Measurements from ENCODE around the gene TTC28. TPM values are rescaled to one million over a fixed set of nuclear protein-coding genes. Genes with fewer than 3 reads are reported as not detected.
"Not testable (repeated sequence)": the region's sequence is repeated elsewhere in the genome, so short reads cannot be mapped to it uniquely, and the experiment has no call there.

Gene TTC28
- total and polyA plus RNA-seq, 4 donors, result 3.1 to 74.9 (median 26.1) TPM

- H3K4me3 ChIP-seq (ENCODE audit: low read length in 2 of 2), result no peak overlapping the region
- H3K36me3 ChIP-seq (ENCODE audit: control insufficient read depth in 1 of 2, insufficient read depth in 2 of 2, low read length in 1 of 2), result no peaks in the 10 kb centered on the region
- ATAC-seq (ENCODE audit: low FRiP score) (no peak), DNase-seq (no peak)
- H3K27ac ChIP-seq (ENCODE audit: low read depth in 1 of 2, low read length in 2 of 2), result no peak overlapping the region
- intact Hi-C loops (cut with DNase I), result no loop called here
- H3K4me1 ChIP-seq (ENCODE audit: control insufficient read depth in 1 of 2, insufficient read depth in 2 of 2, low read length in 2 of 2), result peaks cover 0 to 2% of the 10 kb centered on the region in 2 donors
- H3K27me3 ChIP-seq (ENCODE audit: control insufficient read depth in 1 of 2, insufficient read depth in 2 of 2, low read length in 1 of 2), result no peaks in the 10 kb centered on the region
- H3K9me3 ChIP-seq (ENCODE audit: control insufficient read depth, low read length), result no peaks in the 10 kb centered on the region
Observed at GRCh38 chr22:28507896-28508295, 171.7 kb downstream of the TTC28 start.

GRCh38 chr22:28506150-28506535 is 173.5 kb downstream of the TTC28 start:
- WGBS, 2 donors, result 78 to 86% methylated on average over 9 of the region's 9 CpGs
- Histone ChIP-seq H3K27me3 (ENCODE audit: control insufficient read depth in 1 of 2, insufficient read depth in 2 of 2, low read length in 1 of 2) (no peaks in the 10 kb centered on the region), H3K4me3 (ENCODE audit: low read length in 2 of 2) (no peak overlapping the region), H3K27ac (ENCODE audit: low read depth in 1 of 2, low read length in 2 of 2) (no peak overlapping the region), H3K9me3 (ENCODE audit: control insufficient read depth, low read length) (no peaks in the 10 kb centered on the region), H3K4me1 (ENCODE audit: control insufficient read depth in 1 of 2, insufficient read depth in 2 of 2, low read length in 2 of 2) (peaks cover 0 to 2% of the 10 kb centered on the region in 2 donors), H3K36me3 (ENCODE audit: control insufficient read depth in 1 of 2, insufficient read depth in 2 of 2, low read length in 1 of 2) (no peaks in the 10 kb centered on the region)
- intact Hi-C loops (cut with DNase I), result no loop called here
- ATAC-seq (ENCODE audit: low FRiP score), result no peak
- no peak for DNase-seq

- peak in 1 of 2 donors; percentile 43 for DNase-seq
- intact Hi-C loops (cut with DNase I), result no loop called here
- H3K36me3 ChIP-seq (ENCODE audit: control insufficient read depth in 1 of 2, insufficient read depth in 2 of 2, low read length in 1 of 2), result no peaks in the 10 kb centered on the region
- 55 to 66% methylated on average over 15 of the region's 15 CpGs for WGBS, 2 donors
- no peaks in the 10 kb centered on the region for H3K9me3 ChIP-seq (ENCODE audit: control insufficient read depth, low read length)
- no peak for ATAC-seq (ENCODE audit: low FRiP score)
- H3K27ac ChIP-seq (ENCODE audit: low read depth in 1 of 2, low read length in 2 of 2), result no peak overlapping the region
- peaks cover 0 to 2% of the 10 kb centered on the region in 2 donors for H3K4me1 ChIP-seq (ENCODE audit: control insufficient read depth in 1 of 2, insufficient read depth in 2 of 2, low read length in 2 of 2)
- H3K4me3 ChIP-seq (ENCODE audit: low read length in 2 of 2), result no peak overlapping the region
- H3K27me3 ChIP-seq (ENCODE audit: control insufficient read depth in 1 of 2, insufficient read depth in 2 of 2, low read length in 1 of 2), result no peaks in the 10 kb centered on the region
Observed at GRCh38 chr22:28505416-28506149, 174.1 kb downstream of the TTC28 start.

GRCh38 chr22:28500006-28500405 is 179.6 kb downstream of the TTC28 start:
- Histone ChIP-seq H3K27me3 (ENCODE audit: control insufficient read depth in 1 of 2, insufficient read depth in 2 of 2, low read length in 1 of 2) (no peaks in the 10 kb centered on the region), H3K27ac (ENCODE audit: low read depth in 1 of 2, low read length in 2 of 2) (no peak overlapping the region), H3K4me3 (ENCODE audit: low read length in 2 of 2) (no peak overlapping the region), H3K36me3 (ENCODE audit: control insufficient read depth in 1 of 2, insufficient read depth in 2 of 2, low read length in 1 of 2) (no peaks in the 10 kb centered on the region), H3K4me1 (ENCODE audit: control insufficient read depth in 1 of 2, insufficient read depth in 2 of 2, low read length in 2 of 2) (peaks cover 0 to 2% of the 10 kb centered on the region in 2 donors), H3K9me3 (ENCODE audit: control insufficient read depth, low read length) (no peaks in the 10 kb centered on the region)
- intact Hi-C loops (cut with DNase I), result no loop called here
- ATAC-seq (ENCODE audit: low FRiP score) (no peak), DNase-seq (no peak)
- 82 to 86% methylated on average over 1 of the region's 1 CpG for WGBS, 2 donors

GRCh38 chr22:28498044-28498443 is 181.6 kb downstream of the TTC28 start:
- H3K4me1 ChIP-seq (ENCODE audit: control insufficient read depth in 1 of 2, insufficient read depth in 2 of 2, low read length in 2 of 2), result no peaks in the 10 kb centered on the region
- H3K36me3 ChIP-seq (ENCODE audit: control insufficient read depth in 1 of 2, insufficient read depth in 2 of 2, low read length in 1 of 2), result no peaks in the 10 kb centered on the region
- intact Hi-C loops (cut with DNase I), result no loop called here
- H3K4me3 ChIP-seq (ENCODE audit: low read length in 2 of 2), result no peak overlapping the region
- DNase-seq, result no peak
- H3K27ac ChIP-seq (ENCODE audit: low read depth in 1 of 2, low read length in 2 of 2), result no peak overlapping the region
- 89 to 92% methylated on average over 4 of the region's 4 CpGs for WGBS, 2 donors
- H3K9me3 ChIP-seq (ENCODE audit: control insufficient read depth, low read length), result no peaks in the 10 kb centered on the region
- no peaks in the 10 kb centered on the region for H3K27me3 ChIP-seq (ENCODE audit: control insufficient read depth in 1 of 2, insufficient read depth in 2 of 2, low read length in 1 of 2)
- no peak for ATAC-seq (ENCODE audit: low FRiP score)

- no peaks in the 10 kb centered on the region for H3K27me3 ChIP-seq (ENCODE audit: control insufficient read depth in 1 of 2, insufficient read depth in 2 of 2, low read length in 1 of 2)
- no peak overlapping the region for H3K4me3 ChIP-seq (ENCODE audit: low read length in 2 of 2)
- DNase-seq, result no peak
- no peaks in the 10 kb centered on the region for H3K4me1 ChIP-seq (ENCODE audit: control insufficient read depth in 1 of 2, insufficient read depth in 2 of 2, low read length in 2 of 2)
- no peak for ATAC-seq (ENCODE audit: low FRiP score)
- H3K36me3 ChIP-seq (ENCODE audit: control insufficient read depth in 1 of 2, insufficient read depth in 2 of 2, low read length in 1 of 2), result no peaks in the 10 kb centered on the region
- H3K9me3 ChIP-seq (ENCODE audit: control insufficient read depth, low read length), result no peaks in the 10 kb centered on the region
- 43 to 56% methylated on average over 2 of the region's 2 CpGs for whole genome bisulfite sequencing, 2 donors
- intact Hi-C loops (cut with DNase I), result no loop called here
- H3K27ac ChIP-seq (ENCODE audit: low read depth in 1 of 2, low read length in 2 of 2), result no peak overlapping the region
Observed at GRCh38 chr22:28497188-28497587, 182.5 kb downstream of the TTC28 start.

GRCh38 chr22:28491289-28491688 is 188.4 kb downstream of the TTC28 start:
- H3K9me3 ChIP-seq (ENCODE audit: control insufficient read depth, low read length); intact Hi-C loops (cut with DNase I); H3K4me3 ChIP-seq (ENCODE audit: low read length in 2 of 2); ATAC-seq (ENCODE audit: low FRiP score); H3K4me1 ChIP-seq (ENCODE audit: control insufficient read depth in 1 of 2, insufficient read depth in 2 of 2, low read length in 2 of 2); DNase-seq; H3K27ac ChIP-seq (ENCODE audit: low read depth in 1 of 2, low read length in 2 of 2); H3K36me3 ChIP-seq (ENCODE audit: control insufficient read depth in 1 of 2, insufficient read depth in 2 of 2, low read length in 1 of 2); H3K27me3 ChIP-seq (ENCODE audit: control insufficient read depth in 1 of 2, insufficient read depth in 2 of 2, low read length in 1 of 2): not testable (repeated sequence)
- 100% methylated on average over 1 of the region's 2 CpGs; no CpG with 5 or more reads in 1 of the 2 donors for WGBS, 2 donors

- no peaks in the 10 kb centered on the region for H3K36me3 ChIP-seq (ENCODE audit: control insufficient read depth in 1 of 2, insufficient read depth in 2 of 2, low read length in 1 of 2)
- H3K27ac ChIP-seq (ENCODE audit: low read depth in 1 of 2, low read length in 2 of 2), result no peak overlapping the region
- no peaks in the 10 kb centered on the region for H3K4me1 ChIP-seq (ENCODE audit: control insufficient read depth in 1 of 2, insufficient read depth in 2 of 2, low read length in 2 of 2)
- H3K9me3 ChIP-seq (ENCODE audit: control insufficient read depth, low read length), result no peaks in the 10 kb centered on the region
- H3K27me3 ChIP-seq (ENCODE audit: control insufficient read depth in 1 of 2, insufficient read depth in 2 of 2, low read length in 1 of 2), result no peaks in the 10 kb centered on the region
- DNase-seq, result no peak
- WGBS, 2 donors, result 78 to 89% methylated on average over 2 of the region's 2 CpGs
- intact Hi-C loops (cut with DNase I), result no loop called here
- ATAC-seq (ENCODE audit: low FRiP score), result no peak
- no peak overlapping the region for H3K4me3 ChIP-seq (ENCODE audit: low read length in 2 of 2)
Observed at GRCh38 chr22:28488825-28489224, 190.8 kb downstream of the TTC28 start.

- ATAC-seq (ENCODE audit: low FRiP score), result no peak
- DNase-seq, result no peak
- H3K27me3 ChIP-seq (ENCODE audit: control insufficient read depth in 1 of 2, insufficient read depth in 2 of 2, low read length in 1 of 2), result no peaks in the 10 kb centered on the region
- H3K9me3 ChIP-seq (ENCODE audit: control insufficient read depth, low read length), result no peaks in the 10 kb centered on the region
- intact Hi-C loops (cut with DNase I), result no loop called here
- H3K4me3 ChIP-seq (ENCODE audit: low read length in 2 of 2), result no peak overlapping the region
- no peaks in the 10 kb centered on the region for H3K36me3 ChIP-seq (ENCODE audit: control insufficient read depth in 1 of 2, insufficient read depth in 2 of 2, low read length in 1 of 2)
- H3K4me1 ChIP-seq (ENCODE audit: control insufficient read depth in 1 of 2, insufficient read depth in 2 of 2, low read length in 2 of 2), result no peaks in the 10 kb centered on the region
- WGBS, 2 donors, result 92 to 100% methylated on average over 1 of the region's 1 CpG
- no peak overlapping the region for H3K27ac ChIP-seq (ENCODE audit: low read depth in 1 of 2, low read length in 2 of 2)
Observed at GRCh38 chr22:28484662-28485061, 195.0 kb downstream of the TTC28 start.
